Activated CD4-positive, alpha-beta T cell treated with anti-CD3 and anti-CD28 coated beads for 1 hour (primary cell): Measurements from ENCODE around the gene NDC80.
A peak's percentile ranks its signal among the peaks of the same experiment; 100 is the strongest.

ENCODE experiments used
- DNase-seq: peaks from one replicate; pipeline ENCODE4 v3.0.0-alpha.2; 2020

The NDC80 gene

GRCh38 chr18:2564373-2564772 is 7.0 kb upstream of the NDC80 start:
- DNase-seq, result no peak

- no peak for DNase-seq
These were observed 3.2 kb upstream of the NDC80 start for GRCh38 chr18:2568129-2568528.

- DNase-seq, result no peak
These were observed 2.8 kb upstream of the NDC80 start for GRCh38 chr18:2568605-2569004.

GRCh38 chr18:2569338-2570207 is 1.8 kb upstream of the NDC80 start:
- DNase-seq, result no peak

- DNase-seq, result peak; percentile 37
These were observed 571 bp upstream of the NDC80 start for GRCh38 chr18:2570772-2571199.

- DNase-seq, result no peak
These were observed 813 bp downstream of the NDC80 start for GRCh38 chr18:2572171-2572569.

- DNase-seq, result no peak
These were observed 1.5 kb downstream of the NDC80 start for GRCh38 chr18:2572892-2573291.

- DNase-seq, result no peak
These were observed 2.1 kb downstream of the NDC80 start for GRCh38 chr18:2573408-2573807.

GRCh38 chr18:2587788-2588187 is 16.4 kb downstream of the NDC80 start:
- no peak for DNase-seq

- no peak for DNase-seq
These were observed 17.4 kb downstream of the NDC80 start for GRCh38 chr18:2588666-2589344.

- DNase-seq, result no peak
These were observed 18.1 kb downstream of the NDC80 start for GRCh38 chr18:2589345-2590068.

- DNase-seq, result no peak
These were observed 18.9 kb downstream of the NDC80 start for GRCh38 chr18:2590303-2590702.

- no peak for DNase-seq
These were observed 26.3 kb downstream of the NDC80 start for GRCh38 chr18:2597639-2598038.

- DNase-seq, result no peak
These were observed 31.5 kb downstream of the NDC80 start for GRCh38 chr18:2602844-2603243.

- DNase-seq, result no peak
These were observed 35.0 kb downstream of the NDC80 start for GRCh38 chr18:2606335-2606734.

GRCh38 chr18:2609604-2610003 is 38.2 kb downstream of the NDC80 start:
- no peak for DNase-seq

- no peak for DNase-seq
These were observed 39.2 kb downstream of the NDC80 start for GRCh38 chr18:2610549-2610948.

- no peak for DNase-seq
These were observed 41.6 kb downstream of the NDC80 start for GRCh38 chr18:2612996-2613395.

GRCh38 chr18:2617401-2617998 is 46.1 kb downstream of the NDC80 start:
- DNase-seq, result no peak

- no peak for DNase-seq
These were observed 46.7 kb downstream of the NDC80 start for GRCh38 chr18:2618009-2618408.

GRCh38 chr18:2625217-2625616 is 53.9 kb downstream of the NDC80 start:
- no peak for DNase-seq

- no peak for DNase-seq
These were observed 56.5 kb downstream of the NDC80 start for GRCh38 chr18:2627821-2628276.

- DNase-seq, result no peak
These were observed 57.6 kb downstream of the NDC80 start for GRCh38 chr18:2629003-2629402.
